Neural progenitor cell (in vitro differentiated cells): ENCODE measurements around the gene ZNF558. TPM values are rescaled to one million over a fixed set of nuclear protein-coding genes. Genes with fewer than 3 reads are reported as not detected.

Source experiments
- DNase-seq: peaks from one replicate; pipeline ENCODE4 v3.0.0-alpha.2; 2016; ENCODE audit warnings: low spot score
- H2AFZ ChIP-seq: fragments of 200-600 bp; sonication (generic); replicated peaks from 2 replicates; pipeline ENCODE4 v1.6.1; 2016; ENCODE audit warnings: antibody characterized with exemption
- H3F3A ChIP-seq: fragments of 200-600 bp; sonication (generic); 2 replicates; pipeline ENCODE4 v1.6.1; 2016; ENCODE audit warnings: antibody characterized with exemption, low read depth
- H3K27ac ChIP-seq: fragments of 200-600 bp; sonication (generic); 2 replicates; pipeline ENCODE4 v1.5.1; 2016; ENCODE audit warnings: mild to moderate bottlenecking
- H3K27me3 ChIP-seq: fragments of 200-600 bp; sonication (generic); 2 replicates; pipeline ENCODE4 v1.6.1; 2016; ENCODE audit warnings: mild to moderate bottlenecking, moderate library complexity
- H3K36me3 ChIP-seq: fragments of 200-600 bp; sonication (generic); 2 replicates; pipeline ENCODE4 v1.5.1; 2016
- H3K4me1 ChIP-seq: fragments of 200-600 bp; sonication (generic); 2 replicates; pipeline ENCODE4 v1.6.1; 2016; ENCODE audit warnings: mixed run types
- H3K4me2 ChIP-seq: fragments of 200-600 bp; sonication (generic); 2 replicates; pipeline ENCODE4 v1.6.1; 2016
- H3K4me3 ChIP-seq: fragments of 200-600 bp; sonication (generic); 2 replicates; pipeline ENCODE4 v1.5.1; 2016
- H3K79me2 ChIP-seq: fragments of 200-600 bp; sonication (generic); 2 replicates; pipeline ENCODE4 v1.6.1; 2016; ENCODE audit warnings: low read depth
- H3K9ac ChIP-seq: fragments of 200-600 bp; sonication (generic); 2 replicates; pipeline ENCODE4 v1.6.1; 2016
- H3K9me3 ChIP-seq: fragments of 200-600 bp; sonication (generic); 2 replicates; pipeline ENCODE4 v1.5.1; 2016; ENCODE audit warnings: low read depth
- H4K20me1 ChIP-seq: fragments of 200-600 bp; sonication (generic); 2 replicates; pipeline ENCODE4 v1.6.1; 2016; ENCODE audit warnings: low read depth
- H3K27ac Mint-ChIP-seq: 3 replicates; pipeline ENCODE4 v1.8.0; 2021; ENCODE audit warnings: mixed read lengths
- H3K27me3 Mint-ChIP-seq: 2 replicates; pipeline ENCODE4 v1.8.0; 2022; ENCODE audit warnings: low read depth, mild to moderate bottlenecking, inconsistent platforms, moderate library complexity, mixed read lengths; ENCODE audit not compliant: insufficient read depth
- H3K36me3 Mint-ChIP-seq: 3 replicates; pipeline ENCODE4 v1.8.0; 2021; ENCODE audit warnings: mixed read lengths
- H3K4me1 Mint-ChIP-seq: 3 replicates; pipeline ENCODE4 v1.8.0; 2021; ENCODE audit warnings: mixed read lengths
- H3K4me3 Mint-ChIP-seq: 3 replicates; pipeline ENCODE4 v1.8.0; 2021; ENCODE audit warnings: mild to moderate bottlenecking, moderate library complexity, mixed read lengths
- H3K9me3 Mint-ChIP-seq: 3 replicates; pipeline ENCODE4 v1.8.0; 2020; ENCODE audit warnings: mixed read lengths
- EZH2 ChIP-seq: fragments of 200-600 bp; sonication (generic); IDR thresholded peaks from 2 replicates; pipeline ENCODE4 v1.6.1; 2017; ENCODE audit warnings: antibody characterized with exemption, mild to moderate bottlenecking, moderate library complexity
- EZH2phosphoT487 ChIP-seq: fragments of 200-600 bp; sonication (generic); IDR thresholded peaks from 2 replicates; pipeline ENCODE4 v1.6.1; 2017; ENCODE audit warnings: antibody characterized with exemption
- total RNA-seq: library from RNA; depleted of rRNA; stranded (reverse); fragments of >200 nt; gene quantifications from 2 replicates; pipeline ENCODE4 v1.2.3, GENCODE V29; 2015; ENCODE audit warnings: low replicate concordance
- TF ChIP-seq, protein P1 (sequence below): fragments of 200-600 bp; sonication (generic); IDR thresholded peaks from 2 replicates; pipeline ENCODE4 v1.5.1; 2017; ENCODE audit warnings: antibody characterized with exemption, mild to moderate bottlenecking

ZNF558 gene
- total RNA-seq, 1 donor from 2014 or later: 59.4 TPM

DNA sequence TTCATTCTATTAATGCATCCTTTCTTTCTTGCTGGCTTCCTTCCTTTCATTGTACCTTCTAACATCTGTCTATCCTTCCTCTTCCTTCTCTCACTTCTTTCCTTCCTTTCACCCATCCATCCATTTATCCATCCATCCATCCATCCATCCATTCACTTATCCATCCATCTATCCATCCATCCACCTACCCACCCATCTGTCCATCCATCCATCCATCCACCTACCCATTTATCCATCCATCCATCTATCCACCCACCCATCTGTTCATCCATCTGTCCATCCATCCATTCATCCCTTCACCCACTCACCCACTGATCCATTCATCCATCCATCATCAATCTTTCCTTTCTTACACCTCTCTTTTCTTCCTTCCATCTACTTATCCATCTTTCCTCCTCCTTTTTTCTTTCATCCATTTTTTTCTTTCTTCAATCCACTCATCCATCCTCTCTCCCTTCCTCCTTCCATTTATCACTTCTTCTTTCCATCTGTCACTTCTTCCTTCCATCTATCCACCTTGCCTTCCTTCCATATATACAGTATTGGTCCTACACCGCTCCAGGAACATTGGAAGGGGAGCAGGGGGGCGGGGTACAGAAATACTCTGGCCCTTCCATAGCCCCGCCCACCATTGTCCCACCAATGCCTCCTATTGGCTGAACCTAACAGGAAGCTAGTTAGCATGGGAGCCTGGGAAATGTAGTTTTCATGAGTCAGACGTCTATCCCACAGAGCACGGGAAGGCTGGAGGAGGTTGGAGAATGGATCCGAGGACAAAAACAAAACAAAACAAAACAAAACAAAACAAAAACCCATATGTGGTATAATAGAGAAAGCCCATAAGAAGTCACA is 46.0 kb upstream of the ZNF558 start:
- H3K9ac ChIP-seq: no peak overlapping the region
- H4K20me1 ChIP-seq: no peaks in the 10 kb centered on the region
- H3K4me2 ChIP-seq: no peak overlapping the region
- DNase-seq: peak; percentile 2
- no peaks in the 10 kb centered on the region for H3K36me3 ChIP-seq
- no peaks in the 10 kb centered on the region for H3F3A ChIP-seq
- Mint-ChIP-seq H3K27me3 (peaks cover 2% of the 10 kb centered on the region), H3K9me3 (peaks cover 21% of the 10 kb centered on the region), H3K36me3 (no peaks in the 10 kb centered on the region), H3K27ac (no peak overlapping the region), H3K4me3 (no peak overlapping the region), H3K4me1 (no peaks in the 10 kb centered on the region)
- H3K9me3 ChIP-seq: no peaks in the 10 kb centered on the region
- no peak for TF ChIP-seq EZH2phosphoT487
- TF ChIP-seq EZH2: no peak
- TF ChIP-seq, protein P1, sequence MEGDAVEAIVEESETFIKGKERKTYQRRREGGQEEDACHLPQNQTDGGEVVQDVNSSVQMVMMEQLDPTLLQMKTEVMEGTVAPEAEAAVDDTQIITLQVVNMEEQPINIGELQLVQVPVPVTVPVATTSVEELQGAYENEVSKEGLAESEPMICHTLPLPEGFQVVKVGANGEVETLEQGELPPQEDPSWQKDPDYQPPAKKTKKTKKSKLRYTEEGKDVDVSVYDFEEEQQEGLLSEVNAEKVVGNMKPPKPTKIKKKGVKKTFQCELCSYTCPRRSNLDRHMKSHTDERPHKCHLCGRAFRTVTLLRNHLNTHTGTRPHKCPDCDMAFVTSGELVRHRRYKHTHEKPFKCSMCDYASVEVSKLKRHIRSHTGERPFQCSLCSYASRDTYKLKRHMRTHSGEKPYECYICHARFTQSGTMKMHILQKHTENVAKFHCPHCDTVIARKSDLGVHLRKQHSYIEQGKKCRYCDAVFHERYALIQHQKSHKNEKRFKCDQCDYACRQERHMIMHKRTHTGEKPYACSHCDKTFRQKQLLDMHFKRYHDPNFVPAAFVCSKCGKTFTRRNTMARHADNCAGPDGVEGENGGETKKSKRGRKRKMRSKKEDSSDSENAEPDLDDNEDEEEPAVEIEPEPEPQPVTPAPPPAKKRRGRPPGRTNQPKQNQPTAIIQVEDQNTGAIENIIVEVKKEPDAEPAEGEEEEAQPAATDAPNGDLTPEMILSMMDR: no peak
- no peaks in the 10 kb centered on the region for H3K79me2 ChIP-seq
- H3K27ac ChIP-seq: no peak overlapping the region
- H3K4me1 ChIP-seq: no peaks in the 10 kb centered on the region
- no peak overlapping the region for H3K4me3 ChIP-seq
- no peaks in the 10 kb centered on the region for H3K27me3 ChIP-seq
- no peak overlapping the region for H2AFZ ChIP-seq

DNA sequence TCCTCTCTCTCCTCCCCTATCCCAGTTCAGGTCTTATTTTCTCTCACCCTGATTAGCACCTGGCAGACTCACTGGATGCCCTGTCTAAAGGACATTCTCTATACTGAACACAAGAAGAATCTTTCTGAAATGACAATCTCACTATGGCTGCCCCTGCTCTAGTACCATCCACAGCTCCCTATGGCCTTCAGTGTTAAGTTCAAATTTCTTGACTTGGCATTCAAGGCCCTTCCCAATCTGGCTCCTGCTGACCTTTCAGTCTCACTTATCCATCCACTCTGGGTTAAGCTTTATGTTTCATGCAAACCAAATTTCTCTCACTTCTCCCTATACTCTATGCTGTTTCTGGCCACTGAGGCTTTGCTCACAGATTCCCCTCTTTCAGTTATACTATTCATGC is 34.2 kb upstream of the ZNF558 start:
- Histone ChIP-seq H3K9ac (no peak overlapping the region), H3K9me3 (peaks cover 4% of the 10 kb centered on the region), H3K27me3 (no peaks in the 10 kb centered on the region), H2AFZ (no peak overlapping the region), H3K79me2 (no peaks in the 10 kb centered on the region), H3K4me1 (no peaks in the 10 kb centered on the region), H3K4me3 (no peak overlapping the region), H4K20me1 (no peaks in the 10 kb centered on the region), H3K4me2 (no peak overlapping the region), H3K36me3 (no peaks in the 10 kb centered on the region), H3F3A (no peaks in the 10 kb centered on the region), H3K27ac (no peak overlapping the region)
- Mint-ChIP-seq H3K27me3 (peaks cover 2% of the 10 kb centered on the region), H3K4me3 (no peak overlapping the region), H3K4me1 (no peaks in the 10 kb centered on the region), H3K9me3 (peaks cover 15% of the 10 kb centered on the region), H3K36me3 (no peaks in the 10 kb centered on the region), H3K27ac (no peak overlapping the region)
- no peak for TF ChIP-seq EZH2
- TF ChIP-seq, protein P1: no peak
- TF ChIP-seq EZH2phosphoT487: no peak
- DNase-seq: no peak

DNA sequence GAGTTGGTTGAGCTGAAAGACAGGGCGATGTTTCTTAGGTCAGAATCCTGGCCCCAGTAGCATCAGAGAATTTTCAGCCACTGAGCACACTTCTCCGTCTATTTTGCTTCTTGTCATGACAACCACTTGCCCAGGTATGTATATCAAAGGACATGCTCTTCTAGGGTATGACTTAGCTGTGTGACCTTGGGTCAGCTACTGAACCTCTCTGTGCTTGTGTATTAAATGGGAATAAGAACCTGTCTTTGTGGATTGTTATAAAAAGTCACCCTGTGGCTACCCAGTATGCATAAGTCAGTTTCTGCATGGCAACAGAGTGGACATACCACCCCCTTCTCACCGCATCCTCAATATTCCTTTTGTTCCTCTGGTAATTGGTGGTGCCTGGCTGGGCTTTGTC is 26.2 kb upstream of the ZNF558 start:
- no peak overlapping the region for H2AFZ ChIP-seq
- no peaks in the 10 kb centered on the region for H3K4me1 Mint-ChIP-seq
- no peaks in the 10 kb centered on the region for H3K4me1 ChIP-seq
- no peaks in the 10 kb centered on the region for H3K9me3 ChIP-seq
- TF ChIP-seq, protein P1: no peak
- TF ChIP-seq EZH2phosphoT487 (no peak), EZH2 (no peak)
- no peak overlapping the region for H3K27ac ChIP-seq
- H3K4me3 ChIP-seq: no peak overlapping the region
- H3K27me3 ChIP-seq: no peaks in the 10 kb centered on the region
- H4K20me1 ChIP-seq: no peaks in the 10 kb centered on the region
- no peaks in the 10 kb centered on the region for H3K36me3 ChIP-seq
- H3K36me3 Mint-ChIP-seq: no peaks in the 10 kb centered on the region
- no peak overlapping the region for H3K9ac ChIP-seq
- peaks cover 2% of the 10 kb centered on the region for H3K27me3 Mint-ChIP-seq
- H3K27ac Mint-ChIP-seq: no peak overlapping the region
- H3K9me3 Mint-ChIP-seq: peaks cover 23% of the 10 kb centered on the region
- DNase-seq: no peak
- H3K4me2 ChIP-seq: no peak overlapping the region
- no peaks in the 10 kb centered on the region for H3F3A ChIP-seq
- no peak overlapping the region for H3K4me3 Mint-ChIP-seq
- no peaks in the 10 kb centered on the region for H3K79me2 ChIP-seq
